Measurements from ENCODE around the gene KHNYN.

DNA sequence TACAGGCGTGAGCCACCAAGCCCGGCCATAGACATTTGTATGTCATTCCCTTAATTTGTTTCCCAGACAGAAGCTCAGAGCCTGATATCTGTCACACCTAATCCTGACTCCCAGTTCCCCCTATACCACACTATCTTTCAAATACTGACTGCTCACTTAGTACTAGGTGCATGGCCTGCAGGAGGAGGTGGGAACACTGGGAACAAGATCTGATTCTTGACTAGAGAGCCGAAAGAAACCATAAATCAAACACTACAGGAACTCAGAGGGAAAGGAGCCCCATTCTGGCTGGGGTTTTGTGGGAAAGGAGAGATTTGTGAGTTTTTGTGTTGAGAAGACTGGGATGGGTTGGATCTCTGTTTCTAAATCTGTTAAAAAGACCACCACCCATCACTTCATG lies 4.9 kb downstream of the KHNYN start:
- no peak for TF ChIP-seq EP300 (IDR thresholded peaks at IDR 0.05; ENCODE audit: borderline replicate concordance in 1 of 2, low read depth in 2 of 2, low read length in 2 of 2)
- TF ChIP-seq ZNF274 (IDR thresholded peaks at IDR 0.05; ENCODE audit: borderline replicate concordance, extremely low read depth, low read length), result no peak
- no peak for TF ChIP-seq EZH2 (IDR thresholded peaks at IDR 0.05; ENCODE audit: low read depth, low read length, severe bottlenecking)
- no peak for TF ChIP-seq RAD21 (IDR thresholded peaks at IDR 0.05 in 1 of 2, conservative IDR thresholded peaks at IDR 0.05 in 1 of 2; ENCODE audit: low read depth in 2 of 2, low read length in 2 of 2)
- TF ChIP-seq CREB1 (IDR thresholded peaks at IDR 0.05), result no peak
- TF ChIP-seq, protein P1, sequence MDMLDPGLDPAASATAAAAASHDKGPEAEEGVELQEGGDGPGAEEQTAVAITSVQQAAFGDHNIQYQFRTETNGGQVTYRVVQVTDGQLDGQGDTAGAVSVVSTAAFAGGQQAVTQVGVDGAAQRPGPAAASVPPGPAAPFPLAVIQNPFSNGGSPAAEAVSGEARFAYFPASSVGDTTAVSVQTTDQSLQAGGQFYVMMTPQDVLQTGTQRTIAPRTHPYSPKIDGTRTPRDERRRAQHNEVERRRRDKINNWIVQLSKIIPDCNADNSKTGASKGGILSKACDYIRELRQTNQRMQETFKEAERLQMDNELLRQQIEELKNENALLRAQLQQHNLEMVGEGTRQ (IDR thresholded peaks at IDR 0.05; ENCODE audit: low read length), result no peak
- TF ChIP-seq CTCF (IDR thresholded peaks at IDR 0.05; ENCODE audit: control extremely low read depth in 1 of 3, insufficient read depth in 1 of 3, low read depth in 1 of 3, low read length in 3 of 3), result no peak
- TF ChIP-seq SUZ12 (IDR thresholded peaks at IDR 0.05; ENCODE audit: low read length), result no peak
- no peak for TF ChIP-seq RXRA (IDR thresholded peaks at IDR 0.05; ENCODE audit: insufficient read depth, low read depth, low read length)
